HEK293 (cell line): ENCODE data around the gene PPDPF.

Source experiments
- ATF2 ChIP-seq: fragments of 450-650 bp; formaldehyde crosslinking; IDR thresholded peaks from 2 replicates; pipeline ENCODE4 v1.5.1; 2016; ENCODE audit warnings: missing biosample characterization, missing genetic modification characterization, low read depth
- EGR2 ChIP-seq: fragments of 450-650 bp; formaldehyde crosslinking; IDR thresholded peaks from 2 replicates; pipeline ENCODE4 v1.5.1; 2016; ENCODE audit warnings: low read depth, missing biosample characterization, missing genetic modification characterization
- GLI4 ChIP-seq: fragments of 450-650 bp; formaldehyde crosslinking; IDR thresholded peaks from 2 replicates; pipeline ENCODE4 v1.5.1; 2016; ENCODE audit warnings: missing biosample characterization, missing genetic modification characterization
- GLIS1 ChIP-seq: fragments of 450-650 bp; formaldehyde crosslinking; IDR thresholded peaks from 2 replicates; pipeline ENCODE4 v1.5.1; 2016; ENCODE audit warnings: missing biosample characterization, missing genetic modification characterization
- KLF17 ChIP-seq: fragments of 450-650 bp; formaldehyde crosslinking; IDR thresholded peaks from 2 replicates; pipeline ENCODE4 v1.5.1; 2016; ENCODE audit warnings: missing biosample characterization, missing genetic modification characterization
- MZF1 ChIP-seq: fragments of 450-650 bp; formaldehyde crosslinking; IDR thresholded peaks from 2 replicates; pipeline ENCODE4 v1.5.1; 2017; ENCODE audit warnings: missing biosample characterization, missing genetic modification characterization, borderline replicate concordance
- ZBTB17 ChIP-seq: fragments of 450-650 bp; formaldehyde crosslinking; IDR thresholded peaks from 2 replicates; pipeline ENCODE4 v1.5.1; 2016; ENCODE audit warnings: missing biosample characterization, missing genetic modification characterization
- ZFP69B ChIP-seq: fragments of 450-650 bp; formaldehyde crosslinking; IDR thresholded peaks from 2 replicates; pipeline ENCODE4 v1.5.1; 2016; ENCODE audit warnings: missing biosample characterization, missing genetic modification characterization
- ZNF184 ChIP-seq: fragments of 450-650 bp; IDR thresholded peaks from 2 replicates; pipeline ENCODE4 v1.5.1; 2018; ENCODE audit warnings: missing biosample characterization, mild to moderate bottlenecking, missing genetic modification characterization
- ZNF214 ChIP-seq: fragments of 450-650 bp; formaldehyde crosslinking; IDR thresholded peaks from 2 replicates; pipeline ENCODE4 v1.5.1; 2017; ENCODE audit warnings: missing biosample characterization, mild to moderate bottlenecking, missing genetic modification characterization, borderline replicate concordance
- ZNF280D ChIP-seq: fragments of 450-650 bp; formaldehyde crosslinking; IDR thresholded peaks from 2 replicates; pipeline ENCODE4 v1.5.1; 2016; ENCODE audit warnings: missing biosample characterization, missing genetic modification characterization
- ZNF341 ChIP-seq: fragments of 450-650 bp; formaldehyde crosslinking; IDR thresholded peaks from 2 replicates; pipeline ENCODE4; 2016; ENCODE audit warnings: low read depth, missing biosample characterization, missing genetic modification characterization
- ZNF350 ChIP-seq: fragments of 450-650 bp; formaldehyde crosslinking; IDR thresholded peaks from 2 replicates; pipeline ENCODE4 v1.5.0; 2017; ENCODE audit warnings: missing biosample characterization, mild to moderate bottlenecking, missing genetic modification characterization
- ZNF366 ChIP-seq: fragments of 450-650 bp; formaldehyde crosslinking; conservative IDR thresholded peaks from 2 replicates; pipeline ENCODE4 v1.5.1; 2016; ENCODE audit warnings: missing biosample characterization, missing genetic modification characterization
- ZNF473 ChIP-seq: fragments of 450-650 bp; formaldehyde crosslinking; IDR thresholded peaks from 2 replicates; pipeline ENCODE4 v1.5.1; 2017; ENCODE audit warnings: missing biosample characterization, missing genetic modification characterization
- ZNF488 ChIP-seq: fragments of 450-650 bp; formaldehyde crosslinking; IDR thresholded peaks from 2 replicates; pipeline ENCODE4 v1.5.1; 2016; ENCODE audit warnings: missing biosample characterization, missing genetic modification characterization
- ZNF560 ChIP-seq: fragments of 450-650 bp; formaldehyde crosslinking; IDR thresholded peaks from 2 replicates; pipeline ENCODE4 v1.5.1; 2017; ENCODE audit warnings: missing biosample characterization, missing genetic modification characterization, borderline replicate concordance
- ZNF600 ChIP-seq: fragments of 450-650 bp; formaldehyde crosslinking; IDR thresholded peaks from 2 replicates; pipeline ENCODE4 v1.5.1; 2016; ENCODE audit warnings: missing biosample characterization, missing genetic modification characterization
- ZNF623 ChIP-seq: fragments of 450-650 bp; formaldehyde crosslinking; IDR thresholded peaks from 2 replicates; pipeline ENCODE4 v1.5.1; 2016; ENCODE audit warnings: missing biosample characterization, missing genetic modification characterization
- ZNF624 ChIP-seq: fragments of 450-650 bp; formaldehyde crosslinking; IDR thresholded peaks from 2 replicates; pipeline ENCODE4 v1.5.1; 2017; ENCODE audit warnings: missing biosample characterization, missing genetic modification characterization
- ZNF639 ChIP-seq: fragments of 450-650 bp; formaldehyde crosslinking; IDR thresholded peaks from 2 replicates; pipeline ENCODE4 v1.5.1; 2016; ENCODE audit warnings: missing biosample characterization, missing genetic modification characterization
- ZNF664 ChIP-seq: fragments of 450-650 bp; formaldehyde crosslinking; IDR thresholded peaks from 2 replicates; pipeline ENCODE4 v1.5.1; 2016; ENCODE audit warnings: missing biosample characterization, missing genetic modification characterization
- ZNF76 ChIP-seq: fragments of 450-650 bp; formaldehyde crosslinking; IDR thresholded peaks from 2 replicates; pipeline ENCODE4; 2016; ENCODE audit warnings: low read depth, missing biosample characterization, missing genetic modification characterization, borderline replicate concordance

Gene PPDPF

GRCh38 chr20:63486300-63486855, 34.2 kb upstream of the PPDPF start (continued):
- no peak for TF ChIP-seq EGR2 (tag by site-specific recombination)
- TF ChIP-seq ZNF639: 0 out of 2 replicates have a peak, but pooled peaks have one; percentile 13
- TF ChIP-seq ZNF341 (tag by site-specific recombination): no peak
- no peak for TF ChIP-seq ZNF560 (tag by site-specific recombination)
- TF ChIP-seq ZNF366 (tag by site-specific recombination): no peak
- 0 out of 2 replicates have a peak, but pooled peaks have one; percentile 9 for TF ChIP-seq GLIS1
- TF ChIP-seq ZNF664 (tag by site-specific recombination): no peak
- TF ChIP-seq ZNF473: no peak
- TF ChIP-seq ATF2 (tag by site-specific recombination): no peak
- peak; percentile 50; the same call in 1 of the 2 replicates for TF ChIP-seq ZNF600 (tag by site-specific recombination)
- TF ChIP-seq MZF1 (tag by site-specific recombination): no peak
- 0 out of 2 replicates have a peak, but pooled peaks have one; percentile 38 for TF ChIP-seq ZFP69B (tag by site-specific recombination)
- no peak for TF ChIP-seq ZNF623 (tag by site-specific recombination)
- peak; percentile 92; the same call in 1 of the 2 replicates for TF ChIP-seq ZNF280D (tag by site-specific recombination)
- TF ChIP-seq KLF17 (tag by site-specific recombination): no peak
- no peak for TF ChIP-seq GLI4
- TF ChIP-seq ZNF184 (tag by site-specific recombination): no peak
- TF ChIP-seq ZNF214 (tag by site-specific recombination): no peak
- TF ChIP-seq ZNF624 (tag by site-specific recombination): no peak
- no peak; the same call in 1 of the 2 replicates for TF ChIP-seq ZBTB17 (tag by site-specific recombination)
- no peak for TF ChIP-seq ZNF488 (tag by site-specific recombination)
- TF ChIP-seq ZNF76: no peak
- TF ChIP-seq ZNF350 (tag by site-specific recombination): no peak
